Liver (tissue), 9 donors: ENCODE data around the gene CCNY. TPM values are rescaled to one million over a fixed set of nuclear protein-coding genes. Genes with fewer than 3 reads are reported as not detected.

Experiments used
- DNase-seq: peaks from one replicate; pipeline ENCODE4 v3.0.0-alpha.2; 2017; ENCODE audit warnings: low spot score
- H3K27ac ChIP-seq, 2 donors: one replicate each; pipeline ENCODE4 v1.7.0; 2013; ENCODE audit warnings: inconsistent platforms in 2 of 2, low read length in 2 of 2, control low read depth in 1 of 2, low read depth in 1 of 2, mild to moderate bottlenecking in 1 of 2
- H3K27me3 ChIP-seq, 4 donors: one replicate each; pipeline versions ENCODE4 v1.6.1 to v1.7.0; 2013; ENCODE audit warnings: low read length in 3 of 4, inconsistent platforms in 1 of 4, mild to moderate bottlenecking in 1 of 4, moderate library complexity in 1 of 4; ENCODE audit not compliant: control insufficient read depth in 4 of 4, insufficient read depth in 4 of 4
- H3K36me3 ChIP-seq, 4 donors: one replicate each; pipeline versions ENCODE4 v1.6.1 to v1.7.0; 2013; ENCODE audit warnings: low read length in 3 of 4, mild to moderate bottlenecking in 3 of 4, low read depth in 1 of 4, moderate library complexity in 1 of 4; ENCODE audit not compliant: control insufficient read depth in 4 of 4, insufficient read depth in 3 of 4
- H3K4me1 ChIP-seq, 4 donors: one replicate each; pipeline versions ENCODE4 v1.6.1 to v1.7.0; 2013; ENCODE audit warnings: low read length in 3 of 4, mild to moderate bottlenecking in 3 of 4, moderate library complexity in 1 of 4; ENCODE audit not compliant: control insufficient read depth in 4 of 4, insufficient read depth in 4 of 4
- H3K4me3 ChIP-seq, 3 donors: one replicate each; pipeline versions ENCODE4 v1.6.1 to v1.7.0; 2013; ENCODE audit warnings: low read length in 3 of 3, control low read depth in 1 of 3, low read depth in 1 of 3, mild to moderate bottlenecking in 1 of 3
- H3K9ac ChIP-seq, 2 donors: one replicate each; pipeline ENCODE4 v1.7.0; 2013; ENCODE audit warnings: low read length in 2 of 2, mild to moderate bottlenecking in 2 of 2, moderate library complexity in 2 of 2, control low read depth in 1 of 2, low read depth in 1 of 2
- H3K9me3 ChIP-seq, 4 donors: one replicate each; pipeline versions ENCODE4 v1.6.1 to v1.7.0; 2013; ENCODE audit warnings: low read length in 3 of 4; ENCODE audit not compliant: control insufficient read depth in 4 of 4
- ATF3 ChIP-seq: IDR thresholded peaks from 2 replicates; pipeline ENCODE4 v1.6.1; 2016; ENCODE audit warnings: antibody characterized with exemption
- CTCF ChIP-seq: fragments of 150-350 bp; IDR thresholded peaks from 2 replicates; pipeline ENCODE4 v1.5.1; 2017; ENCODE audit warnings: improper control_type of control experiment, low read depth, low read length; ENCODE audit not compliant: missing input control
- FOXA1 ChIP-seq: IDR thresholded peaks from 2 replicates; pipeline ENCODE4 v1.6.1; 2016; ENCODE audit warnings: antibody characterized with exemption
- GABPA ChIP-seq, 2 donors: IDR thresholded peaks in 1 of 2; conservative IDR thresholded peaks in 1 of 2; 2 replicates each; pipeline ENCODE4 v1.6.1; 2016; ENCODE audit warnings: antibody characterized with exemption in 2 of 2, mild to moderate bottlenecking in 1 of 2, moderate library complexity in 1 of 2
- HNF4A ChIP-seq, 2 donors: conservative IDR thresholded peaks; 2 replicates each; pipeline ENCODE4 v1.6.1; 2016; ENCODE audit warnings: antibody characterized with exemption in 2 of 2, mild to moderate bottlenecking in 2 of 2
- HNF4G ChIP-seq: IDR thresholded peaks from 2 replicates; pipeline ENCODE4 v1.6.1; 2016; ENCODE audit warnings: antibody characterized with exemption
- JUND ChIP-seq, 2 donors: IDR thresholded peaks; 2 replicates each; pipeline ENCODE4 v1.6.1; 2016; ENCODE audit warnings: antibody characterized with exemption in 2 of 2
- MAX ChIP-seq: IDR thresholded peaks from 2 replicates; pipeline ENCODE4 v1.6.1; 2016; ENCODE audit warnings: antibody characterized with exemption
- NR2F2 ChIP-seq: IDR thresholded peaks from 2 replicates; pipeline ENCODE4 v1.6.1; 2016; ENCODE audit warnings: antibody characterized with exemption
- RXRA ChIP-seq, 2 donors: IDR thresholded peaks; 2 replicates each; pipeline ENCODE4 v1.6.1; 2017 to 2018; ENCODE audit warnings: antibody characterized with exemption in 2 of 2, mild to moderate bottlenecking in 1 of 2
- SP1 ChIP-seq: IDR thresholded peaks from 2 replicates; pipeline ENCODE4 v1.6.1; 2018; ENCODE audit warnings: antibody characterized with exemption, mild to moderate bottlenecking
- TAF1 ChIP-seq: conservative IDR thresholded peaks from 2 replicates; pipeline ENCODE4 v1.6.1; 2016; ENCODE audit warnings: antibody characterized with exemption, mild to moderate bottlenecking
- YY1 ChIP-seq: IDR thresholded peaks from 2 replicates; pipeline ENCODE4 v1.6.1; 2016; ENCODE audit warnings: antibody characterized with exemption, mild to moderate bottlenecking
- ZBTB33 ChIP-seq: IDR thresholded peaks from 2 replicates; pipeline ENCODE4 v1.6.1; 2016; ENCODE audit warnings: antibody characterized with exemption
- WGBS: extraction: QIAGEN DNeasy Blood & Tissue Kit; methylation state at CpG from one replicate; pipeline ENCODE4 v1.1.7; 2013; 5-methylcytosine and 5-hydroxymethylcytosine counted together
- polyA plus RNA-seq, 2 donors: library from polyadenylated mRNA; stranded (reverse) in 1 of 2; unstranded in 1 of 2; fragments of 200-250 nt in 1 of 2; fragments of >200 nt in 1 of 2; fragmentation: Nextera tagmentation in 1 of 2; extraction: Ambion mirVana in 1 of 2; gene quantifications; one replicate each; pipeline versions ENCODE4 v1.2.1 to v1.2.3, GENCODE V29; 2013 to 2015
- total RNA-seq, 2 donors: library from RNA; depleted of rRNA; stranded (reverse); fragments of >200 nt; gene quantifications; one replicate each; pipeline ENCODE4 v1.2.3, GENCODE V29; 2014
- TF ChIP-seq, protein P1 (sequence below): IDR thresholded peaks from 2 replicates; pipeline ENCODE4 v1.6.1; 2016; ENCODE audit warnings: antibody characterized with exemption, mild to moderate bottlenecking
- donor health status: healthy.
- donor health status: healthy.
- donor health status: healthy.
- donor health status: healthy.
- donor health status: healthy.

The CCNY gene
- total and polyA plus RNA-seq, 4 donors, result 17.6 to 38.4 (median 21.8) TPM

- Histone ChIP-seq H3K27me3 (no peaks in the 10 kb centered on the region), H3K4me3 (no peak overlapping the region), H3K4me1 (peaks cover 8 to 27% (median 25%) of the 10 kb centered on the region in 4 donors), H3K9ac (no peak overlapping the region), H3K27ac (no peak overlapping the region), H3K36me3 (no peaks in the 10 kb centered on the region), H3K9me3 (no peaks in the 10 kb centered on the region)
- 92% methylated on average over 1 of the region's 1 CpG for WGBS
- TF ChIP-seq, protein P1, sequence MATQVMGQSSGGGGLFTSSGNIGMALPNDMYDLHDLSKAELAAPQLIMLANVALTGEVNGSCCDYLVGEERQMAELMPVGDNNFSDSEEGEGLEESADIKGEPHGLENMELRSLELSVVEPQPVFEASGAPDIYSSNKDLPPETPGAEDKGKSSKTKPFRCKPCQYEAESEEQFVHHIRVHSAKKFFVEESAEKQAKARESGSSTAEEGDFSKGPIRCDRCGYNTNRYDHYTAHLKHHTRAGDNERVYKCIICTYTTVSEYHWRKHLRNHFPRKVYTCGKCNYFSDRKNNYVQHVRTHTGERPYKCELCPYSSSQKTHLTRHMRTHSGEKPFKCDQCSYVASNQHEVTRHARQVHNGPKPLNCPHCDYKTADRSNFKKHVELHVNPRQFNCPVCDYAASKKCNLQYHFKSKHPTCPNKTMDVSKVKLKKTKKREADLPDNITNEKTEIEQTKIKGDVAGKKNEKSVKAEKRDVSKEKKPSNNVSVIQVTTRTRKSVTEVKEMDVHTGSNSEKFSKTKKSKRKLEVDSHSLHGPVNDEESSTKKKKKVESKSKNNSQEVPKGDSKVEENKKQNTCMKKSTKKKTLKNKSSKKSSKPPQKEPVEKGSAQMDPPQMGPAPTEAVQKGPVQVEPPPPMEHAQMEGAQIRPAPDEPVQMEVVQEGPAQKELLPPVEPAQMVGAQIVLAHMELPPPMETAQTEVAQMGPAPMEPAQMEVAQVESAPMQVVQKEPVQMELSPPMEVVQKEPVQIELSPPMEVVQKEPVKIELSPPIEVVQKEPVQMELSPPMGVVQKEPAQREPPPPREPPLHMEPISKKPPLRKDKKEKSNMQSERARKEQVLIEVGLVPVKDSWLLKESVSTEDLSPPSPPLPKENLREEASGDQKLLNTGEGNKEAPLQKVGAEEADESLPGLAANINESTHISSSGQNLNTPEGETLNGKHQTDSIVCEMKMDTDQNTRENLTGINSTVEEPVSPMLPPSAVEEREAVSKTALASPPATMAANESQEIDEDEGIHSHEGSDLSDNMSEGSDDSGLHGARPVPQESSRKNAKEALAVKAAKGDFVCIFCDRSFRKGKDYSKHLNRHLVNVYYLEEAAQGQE, result no peak
- TF ChIP-seq ZBTB33, result no peak
- no peak for TF ChIP-seq RXRA (IDR thresholded peaks at IDR 0.05)
- DNase-seq, result no peak
These were observed 92.2 kb downstream of the CCNY start for GRCh38 chr10:35428521-35428920.

GRCh38 chr10:35432781-35433338 is 96.6 kb downstream of the CCNY start:
- no peak overlapping the region for H3K27ac ChIP-seq
- no peak for DNase-seq
- WGBS, result 92% methylated on average over 3 of the region's 3 CpGs
- H3K9me3 ChIP-seq, result no peaks in the 10 kb centered on the region
- no peak for TF ChIP-seq FOXA1
- TF ChIP-seq SP1, result no peak
- no peak for TF ChIP-seq CTCF
- TF ChIP-seq HNF4G, result no peak
- TF ChIP-seq ATF3, result no peak
- TF ChIP-seq RXRA (IDR thresholded peaks at IDR 0.05), result no peak
- TF ChIP-seq HNF4A (conservative IDR thresholded peaks at IDR 0.05), result no peak
- TF ChIP-seq YY1, result no peak
- TF ChIP-seq ZBTB33, result no peak
- no peak for TF ChIP-seq NR2F2
- TF ChIP-seq JUND (IDR thresholded peaks at IDR 0.05), result no peak
- no peak for TF ChIP-seq GABPA (IDR thresholded peaks at IDR 0.05 in 1 of 2, conservative IDR thresholded peaks at IDR 0.05 in 1 of 2)
- TF ChIP-seq MAX, result no peak
- no peak for TF ChIP-seq TAF1
- no peak overlapping the region for H3K4me3 ChIP-seq
- no peaks in the 10 kb centered on the region for H3K4me1 ChIP-seq
- H3K9ac ChIP-seq, result no peak overlapping the region
- no peaks in the 10 kb centered on the region for H3K36me3 ChIP-seq
- no peaks in the 10 kb centered on the region for H3K27me3 ChIP-seq
